DOHH2 (cell line): Measurements from ENCODE around the gene RIN1.

Experiments
- EZH2phosphoT487 ChIP-seq: fragments of 200-600 bp; sonication (generic); IDR thresholded peaks from 2 replicates; pipeline ENCODE4 v1.6.1; 2017; ENCODE audit warnings: borderline replicate concordance, mild to moderate bottlenecking, antibody characterized with exemption, low read length, moderate library complexity, mixed read lengths
- TF ChIP-seq, protein P1 (sequence below): fragments of 200-600 bp; sonication (generic); IDR thresholded peaks from one replicate; pipeline ENCODE4 v1.5.1; 2014; ENCODE audit warnings: antibody characterized with exemption, mild to moderate bottlenecking, low read depth, low read length; ENCODE audit not compliant: poor library complexity, severe bottlenecking

- TF ChIP-seq, protein P1, sequence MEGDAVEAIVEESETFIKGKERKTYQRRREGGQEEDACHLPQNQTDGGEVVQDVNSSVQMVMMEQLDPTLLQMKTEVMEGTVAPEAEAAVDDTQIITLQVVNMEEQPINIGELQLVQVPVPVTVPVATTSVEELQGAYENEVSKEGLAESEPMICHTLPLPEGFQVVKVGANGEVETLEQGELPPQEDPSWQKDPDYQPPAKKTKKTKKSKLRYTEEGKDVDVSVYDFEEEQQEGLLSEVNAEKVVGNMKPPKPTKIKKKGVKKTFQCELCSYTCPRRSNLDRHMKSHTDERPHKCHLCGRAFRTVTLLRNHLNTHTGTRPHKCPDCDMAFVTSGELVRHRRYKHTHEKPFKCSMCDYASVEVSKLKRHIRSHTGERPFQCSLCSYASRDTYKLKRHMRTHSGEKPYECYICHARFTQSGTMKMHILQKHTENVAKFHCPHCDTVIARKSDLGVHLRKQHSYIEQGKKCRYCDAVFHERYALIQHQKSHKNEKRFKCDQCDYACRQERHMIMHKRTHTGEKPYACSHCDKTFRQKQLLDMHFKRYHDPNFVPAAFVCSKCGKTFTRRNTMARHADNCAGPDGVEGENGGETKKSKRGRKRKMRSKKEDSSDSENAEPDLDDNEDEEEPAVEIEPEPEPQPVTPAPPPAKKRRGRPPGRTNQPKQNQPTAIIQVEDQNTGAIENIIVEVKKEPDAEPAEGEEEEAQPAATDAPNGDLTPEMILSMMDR, result no peak
- no peak for TF ChIP-seq EZH2phosphoT487
Observed at GRCh38 chr11:66341502-66342126, 5.4 kb upstream of the RIN1 start.
